ENCODE data around the gene TBC1D22A. TPM values are rescaled to one million over a fixed set of nuclear protein-coding genes. Genes with fewer than 3 reads are reported as not detected.

TBC1D22A gene
- total RNA-seq, 2 donors from 2014 or later: 28.9 to 31.3 TPM

GRCh38 chr22:46737105-46737975 lies 25.1 kb upstream of the TBC1D22A start:
- Histone ChIP-seq H3K27ac (peak overlapping the region; percentile 74 to 76), H3K9me3 (no peaks in the 10 kb centered on the region), H3K4me3 (peak overlapping the region; percentile 86), H3K4me1 (ENCODE audit: control insufficient read depth in 1 of 2, low read depth in 2 of 2) (peaks cover 36 to 53% of the 10 kb centered on the region in 2 donors), H3K36me3 (no peaks in the 10 kb centered on the region), H3K27me3 (replicated peaks; ENCODE audit: insufficient read depth) (no peaks in the 10 kb centered on the region)
- DNase-seq (ENCODE audit: low spot score) (no peak), ATAC-seq (ENCODE audit: insufficient number of reproducible peaks, low FRiP score, low read depth) (no peak)
- TF ChIP-seq CTCF (IDR thresholded peaks at IDR 0.05): no peak

GRCh38 chr22:46737976-46738646 lies 24.3 kb upstream of the TBC1D22A start, which contains the start of gene CERK:
TSS of gene CERK (minus strand) at chr22:46738252. CDS start at chr22:46738148, 104 bp downstream.
- H3K27me3 ChIP-seq (replicated peaks; ENCODE audit: insufficient read depth): no peaks in the 10 kb centered on the region
- TF ChIP-seq CTCF (IDR thresholded peaks at IDR 0.05): no peak
- no peaks in the 10 kb centered on the region for H3K9me3 ChIP-seq
- H3K4me1 ChIP-seq (ENCODE audit: control insufficient read depth in 1 of 2, low read depth in 2 of 2): peaks cover 36 to 53% of the 10 kb centered on the region in 2 donors
- H3K27ac ChIP-seq: peak within 1 kb of the TSS; percentile 77 to 90
- H3K4me3 ChIP-seq: peak within 1 kb of the TSS; percentile 86
- H3K36me3 ChIP-seq: no peaks in the 10 kb centered on the region
- DNase-seq (ENCODE audit: low spot score) (no peak), ATAC-seq (ENCODE audit: insufficient number of reproducible peaks, low FRiP score, low read depth) (peak; percentile 48)

- H3K36me3 ChIP-seq: no peaks in the 10 kb centered on the region
- no peak for TF ChIP-seq CTCF (IDR thresholded peaks at IDR 0.05)
- DNase-seq (ENCODE audit: low spot score): no peak
- peaks cover 36 to 53% of the 10 kb centered on the region in 2 donors for H3K4me1 ChIP-seq (ENCODE audit: control insufficient read depth in 1 of 2, low read depth in 2 of 2)
- H3K9me3 ChIP-seq: no peaks in the 10 kb centered on the region
- no peaks in the 10 kb centered on the region for H3K27me3 ChIP-seq (replicated peaks; ENCODE audit: insufficient read depth)
- H3K4me3 ChIP-seq: peak overlapping the region; percentile 86
- H3K27ac ChIP-seq: peak overlapping the region; percentile 77 to 90
- ATAC-seq (ENCODE audit: insufficient number of reproducible peaks, low FRiP score, low read depth): no peak
Measured at GRCh38 chr22:46738647-46739093, 23.8 kb upstream of the TBC1D22A start.

GRCh38 chr22:46739094-46739870 lies 23.2 kb upstream of the TBC1D22A start:
- DNase-seq (ENCODE audit: low spot score): no peak
- H3K4me3 ChIP-seq: peak overlapping the region; percentile 86
- H3K27me3 ChIP-seq (replicated peaks; ENCODE audit: insufficient read depth): no peaks in the 10 kb centered on the region
- ATAC-seq (ENCODE audit: insufficient number of reproducible peaks, low FRiP score, low read depth): peak; percentile 10
- peak overlapping the region; percentile 77 to 90 for H3K27ac ChIP-seq
- H3K9me3 ChIP-seq: no peaks in the 10 kb centered on the region
- TF ChIP-seq CTCF (IDR thresholded peaks at IDR 0.05): no peak
- no peaks in the 10 kb centered on the region for H3K36me3 ChIP-seq
- peaks cover 36 to 50% of the 10 kb centered on the region in 2 donors for H3K4me1 ChIP-seq (ENCODE audit: control insufficient read depth in 1 of 2, low read depth in 2 of 2)
